Neuronal stem cell (in vitro differentiated cells): ENCODE data around the gene ARHGAP22.

Experiments used
- DNase-seq: peaks from one replicate; pipeline ENCODE4 v3.0.0-alpha.2; 2013; ENCODE audit warnings: low spot score
- H2AFZ ChIP-seq: one replicate; pipeline ENCODE4 v1.6.1; 2013; ENCODE audit warnings: mild to moderate bottlenecking, low read length, inconsistent platforms
- H2AK5ac ChIP-seq: 2 replicates; pipeline ENCODE4 v1.6.1; 2013; ENCODE audit warnings: low read depth, mild to moderate bottlenecking, inconsistent platforms, low read length, moderate library complexity, mixed read lengths
- H2BK120ac ChIP-seq: 2 replicates; pipeline ENCODE4 v1.6.1; 2013; ENCODE audit warnings: low read depth, mild to moderate bottlenecking, inconsistent platforms, low read length, moderate library complexity, mixed read lengths
- H2BK12ac ChIP-seq: one replicate; pipeline ENCODE4 v1.6.1; 2013; ENCODE audit warnings: low read length, inconsistent platforms
- H2BK15ac ChIP-seq: 2 replicates; pipeline ENCODE4 v1.6.1; 2013; ENCODE audit warnings: mild to moderate bottlenecking, low read length, inconsistent platforms, mixed read lengths
- H2BK5ac ChIP-seq: one replicate; pipeline ENCODE4 v1.6.1; 2013; ENCODE audit warnings: inconsistent platforms, mild to moderate bottlenecking, low read length, moderate library complexity
- H3K14ac ChIP-seq: one replicate; pipeline ENCODE4 v1.6.1; 2013; ENCODE audit warnings: low read length, inconsistent platforms
- H3K18ac ChIP-seq: 2 replicates; pipeline ENCODE4 v1.6.1; 2013; ENCODE audit warnings: low read length, inconsistent platforms
- H3K23ac ChIP-seq: 2 replicates; pipeline ENCODE4 v1.6.1; 2013; ENCODE audit warnings: low read depth, mild to moderate bottlenecking, mixed read lengths, low read length, inconsistent platforms; ENCODE audit not compliant: poor library complexity
- H3K27ac ChIP-seq: replicated peaks from 3 replicates; pipeline ENCODE4 v1.5.1; 2013; ENCODE audit warnings: low read length, inconsistent platforms
- H3K27me3 ChIP-seq, 3 experiments: 2 replicates each; pipeline ENCODE4 v1.6.1; 2013; ENCODE audit warnings: low read length in 3 of 3, mild to moderate bottlenecking in 2 of 3, inconsistent platforms in 1 of 3, low read depth in 1 of 3, mixed read lengths in 1 of 3, moderate library complexity in 1 of 3; ENCODE audit not compliant: control insufficient read depth in 3 of 3, insufficient read depth in 3 of 3
- H3K36me3 ChIP-seq, 2 donors: replicated peaks in 1 of 2; 2 replicates each; pipeline ENCODE4 v1.6.1; 2013; ENCODE audit warnings: low read length in 2 of 2; ENCODE audit not compliant: control insufficient read depth in 2 of 2, insufficient read depth in 2 of 2
- H3K4ac ChIP-seq: 2 replicates; pipeline ENCODE4 v1.6.1; 2013; ENCODE audit warnings: inconsistent platforms, mild to moderate bottlenecking, low read length, moderate library complexity
- H3K4me1 ChIP-seq, 2 donors: 1 replicate in 1 of 2; 2 replicates in 1 of 2; pipeline ENCODE4 v1.6.1; 2013; ENCODE audit warnings: low read length in 2 of 2, low read depth in 1 of 2; ENCODE audit not compliant: control insufficient read depth in 2 of 2, insufficient read depth in 1 of 2
- H3K4me2 ChIP-seq: one replicate; pipeline ENCODE4 v1.6.1; 2013; ENCODE audit warnings: mild to moderate bottlenecking, low read length, inconsistent platforms; ENCODE audit not compliant: insufficient read depth, poor library complexity, severe bottlenecking
- H3K4me3 ChIP-seq, 2 donors: 2 replicates each; pipeline ENCODE4 v1.5.1; 2013; ENCODE audit warnings: low read length in 2 of 2, mild to moderate bottlenecking in 2 of 2, inconsistent platforms in 1 of 2, moderate library complexity in 1 of 2
- H3K79me1 ChIP-seq: one replicate; pipeline ENCODE4 v1.6.1; 2013; ENCODE audit warnings: low read depth, mild to moderate bottlenecking, inconsistent platforms, low read length, moderate library complexity
- H3K9ac ChIP-seq: one replicate; pipeline ENCODE4 v1.6.1; 2013; ENCODE audit warnings: mild to moderate bottlenecking, low read depth, low read length, inconsistent platforms; ENCODE audit not compliant: poor library complexity
- H3K9me3 ChIP-seq, 2 donors: replicated peaks in 1 of 2; 2 replicates each; pipeline versions ENCODE3 to v1.6.1; 2013; ENCODE audit warnings: low read length in 2 of 2, mild to moderate bottlenecking in 2 of 2, inconsistent platforms in 1 of 2, low read depth in 1 of 2, mixed read lengths in 1 of 2, moderate library complexity in 1 of 2; ENCODE audit not compliant: control insufficient read depth in 2 of 2, insufficient read depth in 1 of 2
- H4K8ac ChIP-seq: one replicate; pipeline ENCODE4 v1.6.1; 2013; ENCODE audit warnings: low read depth, mild to moderate bottlenecking, inconsistent platforms, low read length, moderate library complexity
- H4K91ac ChIP-seq: one replicate; pipeline ENCODE4 v1.6.1; 2013; ENCODE audit warnings: low read length, low read depth, mild to moderate bottlenecking, inconsistent platforms; ENCODE audit not compliant: poor library complexity
- WGBS, 2 donors: extraction: QIAGEN DNeasy Blood & Tissue Kit; methylation state at CpG; one replicate each; pipeline ENCODE4 v1.1.7; 2013; ENCODE audit warnings: missing lambda C conversion rate in 2 of 2, mixed read lengths in 1 of 2; ENCODE audit not compliant: insufficient read length in 2 of 2, insufficient replicate concordance in 1 of 2; ENCODE audit errors: extremely low coverage in 2 of 2; 5-methylcytosine and 5-hydroxymethylcytosine counted together

The ARHGAP22 gene

GRCh38 chr10:48459270-48460150, 145.4 kb downstream of the ARHGAP22 start:
- Histone ChIP-seq H3K4me2 (no peak overlapping the region), H3K9ac (no peak overlapping the region), H3K23ac (no peak overlapping the region), H2BK5ac (no peak overlapping the region), H3K27me3 (peaks cover 0 to 2% (median 0%) of the 10 kb centered on the region in 3 experiments), H3K36me3 (no peaks in the 10 kb centered on the region), H3K4me3 (no peak overlapping the region), H2AK5ac (no peak overlapping the region), H2BK12ac (no peak overlapping the region), H2AFZ (no peak overlapping the region), H4K91ac (no peak overlapping the region), H3K79me1 (peaks cover 7% of the 10 kb centered on the region), H2BK120ac (no peak overlapping the region), H3K27ac (no peak overlapping the region), H3K18ac (peak overlapping the region; percentile 59), H3K14ac (peak overlapping the region; percentile 41), H2BK15ac (no peak overlapping the region), H3K9me3 (no peaks in the 10 kb centered on the region), H4K8ac (no peak overlapping the region), H3K4ac (no peak overlapping the region), H3K4me1 (peaks cover 0 to 6% of the 10 kb centered on the region in 2 donors)
- no peak for DNase-seq
- WGBS, 2 donors = no CpG with 5 or more reads among the region's 23 CpGs

DNA sequence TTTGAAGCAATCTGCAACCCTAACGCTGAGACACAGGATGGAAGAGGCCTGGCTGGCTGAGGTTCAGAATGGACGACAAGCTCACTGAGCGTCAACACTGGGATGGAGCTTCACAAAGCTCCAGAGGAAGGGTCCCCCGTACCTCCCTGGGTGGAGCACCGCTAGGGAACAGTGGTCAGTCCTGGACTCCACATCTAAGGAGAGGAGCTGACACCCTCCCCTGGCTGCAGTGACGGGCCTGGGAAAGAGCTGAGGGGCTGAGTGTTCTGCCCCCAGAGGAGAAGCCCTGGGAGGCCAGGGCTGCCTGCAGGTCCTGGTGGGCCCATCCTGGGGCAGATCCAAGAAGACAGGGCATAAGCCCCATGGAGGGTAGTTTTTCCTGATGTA, 146.2 kb downstream of the ARHGAP22 start:
- no peak overlapping the region for H2BK15ac ChIP-seq
- H3K4me3 ChIP-seq = no peak overlapping the region
- no peak overlapping the region for H4K8ac ChIP-seq
- no peak overlapping the region for H2BK5ac ChIP-seq
- no peak overlapping the region for H3K27ac ChIP-seq
- no peak overlapping the region for H2BK12ac ChIP-seq
- peaks cover 0 to 6% of the 10 kb centered on the region in 2 donors for H3K4me1 ChIP-seq
- no peak overlapping the region for H3K23ac ChIP-seq
- no peak overlapping the region for H3K4me2 ChIP-seq
- H3K18ac ChIP-seq = no peak overlapping the region
- no peak for DNase-seq
- WGBS, 2 donors = no CpG with 5 or more reads among the region's 6 CpGs
- no peak overlapping the region for H3K9ac ChIP-seq
- H2BK120ac ChIP-seq = no peak overlapping the region
- no peak overlapping the region for H2AK5ac ChIP-seq
- no peak overlapping the region for H3K14ac ChIP-seq
- no peaks in the 10 kb centered on the region for H3K27me3 ChIP-seq
- no peak overlapping the region for H2AFZ ChIP-seq
- H3K79me1 ChIP-seq = peaks cover 9% of the 10 kb centered on the region
- H3K9me3 ChIP-seq = no peaks in the 10 kb centered on the region
- H4K91ac ChIP-seq = no peak overlapping the region
- no peaks in the 10 kb centered on the region for H3K36me3 ChIP-seq
- no peak overlapping the region for H3K4ac ChIP-seq

GRCh38 chr10:48457949-48458661, 146.8 kb downstream of the ARHGAP22 start:
- WGBS, 2 donors = no CpG with 5 or more reads among the region's 5 CpGs

More at GRCh38 chr10:48457949-48458661, 146.8 kb downstream of the ARHGAP22 start:
- H4K91ac ChIP-seq = no peak overlapping the region
- no peak overlapping the region for H4K8ac ChIP-seq
- no peak overlapping the region for H3K4me2 ChIP-seq
- H3K14ac ChIP-seq = no peak overlapping the region
- H3K4me1 ChIP-seq = peaks cover 0 to 5% of the 10 kb centered on the region in 2 donors
- no peak overlapping the region for H2BK12ac ChIP-seq
- H2AK5ac ChIP-seq = no peak overlapping the region
- H2BK120ac ChIP-seq = no peak overlapping the region
- no peak for DNase-seq
- H3K9me3 ChIP-seq = no peaks in the 10 kb centered on the region
- no peaks in the 10 kb centered on the region for H3K27me3 ChIP-seq
- no peak overlapping the region for H2BK5ac ChIP-seq
- peaks cover 9% of the 10 kb centered on the region for H3K79me1 ChIP-seq
- no peak overlapping the region for H3K27ac ChIP-seq
- H3K23ac ChIP-seq = peak overlapping the region; percentile 65
- no peaks in the 10 kb centered on the region for H3K36me3 ChIP-seq
- no peak overlapping the region for H3K4me3 ChIP-seq
- H3K9ac ChIP-seq = no peak overlapping the region
- H3K18ac ChIP-seq = peak overlapping the region; percentile 71
- H2BK15ac ChIP-seq = no peak overlapping the region
- no peak overlapping the region for H2AFZ ChIP-seq
- H3K4ac ChIP-seq = no peak overlapping the region
